IPS-NIHi7 (cell line): Measurements from ENCODE around the gene CXCR6.

ENCODE experiments used
- DNase-seq: peaks from one replicate; pipeline ENCODE4 v3.0.0; 2012; ENCODE audit warnings: mixed read lengths; ENCODE audit errors: extremely low spot score

The CXCR6 gene

DNA sequence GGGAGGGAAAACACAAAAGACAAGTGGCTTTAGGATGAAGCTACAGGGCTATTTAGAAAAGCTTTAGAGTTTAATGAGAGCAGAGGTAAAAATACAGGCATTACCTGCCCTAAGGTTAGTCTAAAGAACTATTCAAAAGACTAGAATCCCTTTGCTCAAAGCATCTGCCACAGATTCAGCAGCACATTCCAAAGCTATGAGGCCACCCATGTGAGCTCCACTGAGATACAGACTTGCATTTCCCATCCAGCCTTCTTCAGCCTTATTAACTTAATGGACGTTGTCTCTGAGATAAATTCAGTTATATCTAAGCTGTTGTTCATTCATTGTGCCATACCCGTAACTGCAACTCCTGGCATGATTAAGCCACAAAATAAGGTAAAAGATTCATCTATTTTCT is 25.4 kb downstream of the CXCR6 start:
- DNase-seq = peak; percentile 31

DNA sequence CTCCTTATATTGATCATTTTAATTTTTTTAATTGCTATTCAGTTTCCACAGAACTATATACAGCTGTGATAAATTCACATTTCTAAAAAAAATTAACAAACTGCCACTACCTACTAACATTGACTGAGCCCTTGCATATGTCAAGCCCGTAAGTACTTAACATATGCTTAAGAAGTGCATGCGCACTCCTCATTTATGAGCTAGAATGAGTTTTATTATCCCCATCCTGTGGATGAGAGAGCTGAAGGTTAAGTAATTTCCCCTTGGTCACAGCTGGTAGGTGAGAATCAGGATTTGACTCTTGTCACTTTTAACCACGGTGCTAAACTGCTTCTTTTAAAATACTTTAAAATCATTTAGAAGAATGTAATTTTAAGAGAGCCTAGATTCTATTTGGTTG is 25.9 kb downstream of the CXCR6 start:
- DNase-seq = no peak

DNA sequence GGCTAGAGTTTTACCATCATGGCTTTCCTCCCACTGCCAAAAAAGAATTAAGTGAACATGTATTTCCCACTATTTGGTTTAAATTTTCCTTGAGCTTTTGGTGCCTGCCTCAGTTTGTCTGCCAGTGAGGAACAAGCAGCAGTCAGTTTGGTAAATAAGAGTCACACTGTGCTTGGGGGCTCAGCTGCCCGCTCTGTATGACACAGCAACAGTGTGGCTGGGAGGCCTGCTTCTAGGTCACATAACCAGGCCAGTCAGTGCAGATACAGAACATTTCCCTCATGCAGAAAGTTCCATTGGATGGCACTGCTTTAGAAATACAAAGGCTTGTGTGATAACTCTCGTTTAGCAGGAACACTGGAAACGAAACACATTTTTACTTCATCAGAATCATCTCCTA is 26.7 kb downstream of the CXCR6 start:
- DNase-seq = no peak

GRCh38 chr3:45972534-45973402 is 29.5 kb downstream of the CXCR6 start:
- no peak for DNase-seq

- DNase-seq = no peak
Observed at GRCh38 chr3:45974686-45975085, 31.4 kb downstream of the CXCR6 start.

GRCh38 chr3:45975686-45976085 is 32.4 kb downstream of the CXCR6 start:
- DNase-seq = no peak

- DNase-seq = no peak
Observed at GRCh38 chr3:45976191-45977091, 33.2 kb downstream of the CXCR6 start.

- no peak for DNase-seq
Observed at GRCh38 chr3:45978006-45978761, 34.9 kb downstream of the CXCR6 start.

- no peak for DNase-seq
Observed at GRCh38 chr3:45979378-45979777, 36.1 kb downstream of the CXCR6 start.

DNA sequence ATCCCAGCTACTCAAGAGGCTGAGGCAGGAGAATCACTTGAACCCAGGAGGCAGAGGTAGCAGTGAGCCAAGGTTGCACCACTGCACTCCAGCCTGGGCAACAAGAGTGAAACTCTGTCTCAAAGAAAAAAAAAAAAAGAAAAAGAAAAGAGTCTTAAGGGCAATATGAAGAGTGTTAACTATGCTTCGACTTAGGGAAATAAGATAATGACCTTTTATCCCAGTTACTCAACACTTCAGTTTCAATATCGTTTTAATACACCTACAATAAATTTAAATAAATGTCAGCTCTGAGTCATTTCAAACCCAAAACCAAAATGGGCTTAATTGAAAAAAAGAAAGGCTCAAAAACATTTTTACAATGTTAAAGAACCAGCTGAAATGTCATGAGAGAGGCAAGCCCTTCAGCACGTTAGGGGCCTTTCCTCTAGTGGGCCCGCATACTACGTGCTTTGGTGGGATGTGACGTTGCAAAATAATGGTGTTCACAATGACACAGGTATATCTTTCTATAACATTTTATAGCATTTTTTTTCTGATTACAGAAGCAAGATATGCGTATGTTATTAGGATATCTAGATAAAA is 37.1 kb downstream of the CXCR6 start:
- DNase-seq = no peak

- DNase-seq = no peak
Observed at GRCh38 chr3:45980819-45981218, 37.6 kb downstream of the CXCR6 start.

GRCh38 chr3:45981346-45982074 is 38.2 kb downstream of the CXCR6 start:
- no peak for DNase-seq

DNA sequence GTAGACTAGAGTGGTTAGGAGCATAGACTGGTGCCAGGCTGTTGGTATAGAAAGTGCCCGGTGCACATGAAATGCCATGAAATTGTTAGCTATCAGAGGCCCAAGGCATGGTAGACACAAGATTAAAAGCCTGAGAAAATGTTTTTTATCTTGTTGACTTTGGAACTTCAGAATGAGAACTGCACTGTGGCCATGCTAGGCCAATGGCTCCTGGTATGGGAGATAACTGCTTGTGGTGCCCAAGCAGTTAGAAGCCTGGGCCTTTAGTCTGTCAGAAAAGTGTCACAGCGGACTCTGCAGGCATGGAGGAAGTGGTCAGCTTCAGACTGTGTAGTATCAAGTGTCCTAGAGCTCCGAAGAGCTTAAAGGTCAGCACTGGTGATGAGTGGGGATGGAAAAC is 40.5 kb downstream of the CXCR6 start:
- no peak for DNase-seq

GRCh38 chr3:45984331-45985312 is 41.4 kb downstream of the CXCR6 start:
- no peak for DNase-seq

- no peak for DNase-seq
Observed at GRCh38 chr3:45985532-45986302, 42.5 kb downstream of the CXCR6 start.

DNA sequence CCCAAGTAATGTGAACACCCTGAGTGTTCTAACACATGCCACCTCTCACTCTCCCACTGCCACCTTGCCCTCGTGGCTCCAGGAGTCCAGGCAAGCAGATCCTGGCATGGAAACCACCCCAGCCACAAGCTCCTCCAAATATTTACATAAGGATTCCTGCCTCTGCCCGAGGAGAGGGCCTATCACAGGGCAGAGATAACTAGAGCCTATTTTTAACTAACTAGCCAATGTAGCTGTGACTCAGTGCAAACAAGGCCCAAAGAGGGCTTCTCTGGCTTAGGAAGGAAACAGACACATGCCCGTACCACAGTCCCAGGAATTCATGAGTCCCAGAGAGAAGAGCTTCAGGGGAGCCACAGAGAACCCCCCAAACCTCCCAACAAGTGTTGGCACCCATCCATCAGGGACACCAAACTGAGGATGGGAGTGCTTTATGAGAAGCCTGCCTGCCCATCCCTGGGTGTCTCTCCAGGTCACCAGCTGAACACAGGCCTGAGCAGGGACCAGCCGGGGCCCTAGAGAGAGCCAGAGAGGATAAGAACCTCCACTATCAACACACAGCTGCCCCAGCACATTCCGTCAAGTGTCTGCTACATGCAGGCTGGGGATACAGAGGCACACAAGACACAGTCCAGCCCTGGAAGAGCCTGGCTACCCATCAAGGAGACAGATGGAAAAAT is 43.2 kb downstream of the CXCR6 start:
- no peak for DNase-seq

- no peak for DNase-seq
Observed at GRCh38 chr3:45987368-45988291, 44.4 kb downstream of the CXCR6 start.
